ENCODE measurements around the gene KCNJ6.

- no peak for TF ChIP-seq CTCF (IDR thresholded peaks at IDR 0.05)
- no peak for TF ChIP-seq EP300 (IDR thresholded peaks at IDR 0.05)
- TF ChIP-seq POLR2A (IDR thresholded peaks at IDR 0.05) = no peak
Measured at GRCh38 chr21:37868446-37869295, 47.6 kb downstream of the KCNJ6 start.
